Measurements from ENCODE around the gene NR6A1.
"Not testable (repeated sequence)": the region's sequence is repeated elsewhere in the genome, so short reads cannot be mapped to it uniquely, and the experiment has no call there.

DNA sequence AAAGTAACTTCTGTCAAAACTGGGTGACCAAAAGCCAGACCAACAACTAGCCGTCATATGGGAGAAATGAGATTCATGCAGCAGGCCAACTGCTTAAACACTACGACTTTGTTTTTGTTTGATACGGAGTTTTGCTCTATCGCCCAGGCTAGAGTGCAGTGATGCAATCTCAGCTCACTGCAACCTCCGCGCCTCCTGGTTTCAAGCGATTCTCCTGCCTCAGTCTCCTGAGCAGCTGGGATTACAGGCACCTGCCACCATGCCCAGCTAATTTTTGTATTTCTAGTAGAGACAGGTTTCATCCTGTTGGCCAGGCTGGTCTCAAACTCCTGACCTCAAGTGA, 36.4 kb downstream of the NR6A1 start:
- TF ChIP-seq, protein P1, sequence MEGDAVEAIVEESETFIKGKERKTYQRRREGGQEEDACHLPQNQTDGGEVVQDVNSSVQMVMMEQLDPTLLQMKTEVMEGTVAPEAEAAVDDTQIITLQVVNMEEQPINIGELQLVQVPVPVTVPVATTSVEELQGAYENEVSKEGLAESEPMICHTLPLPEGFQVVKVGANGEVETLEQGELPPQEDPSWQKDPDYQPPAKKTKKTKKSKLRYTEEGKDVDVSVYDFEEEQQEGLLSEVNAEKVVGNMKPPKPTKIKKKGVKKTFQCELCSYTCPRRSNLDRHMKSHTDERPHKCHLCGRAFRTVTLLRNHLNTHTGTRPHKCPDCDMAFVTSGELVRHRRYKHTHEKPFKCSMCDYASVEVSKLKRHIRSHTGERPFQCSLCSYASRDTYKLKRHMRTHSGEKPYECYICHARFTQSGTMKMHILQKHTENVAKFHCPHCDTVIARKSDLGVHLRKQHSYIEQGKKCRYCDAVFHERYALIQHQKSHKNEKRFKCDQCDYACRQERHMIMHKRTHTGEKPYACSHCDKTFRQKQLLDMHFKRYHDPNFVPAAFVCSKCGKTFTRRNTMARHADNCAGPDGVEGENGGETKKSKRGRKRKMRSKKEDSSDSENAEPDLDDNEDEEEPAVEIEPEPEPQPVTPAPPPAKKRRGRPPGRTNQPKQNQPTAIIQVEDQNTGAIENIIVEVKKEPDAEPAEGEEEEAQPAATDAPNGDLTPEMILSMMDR (IDR thresholded peaks at IDR 0.05 in 8 of 11, conservative IDR thresholded peaks at IDR 0.05 in 3 of 11): not testable (repeated sequence)
- not testable (repeated sequence) for TF ChIP-seq POLR2AphosphoS5 (IDR thresholded peaks at IDR 0.05)
